GM19239 (cell line): Measurements from ENCODE around the gene NVL.
"Not testable (repeated sequence)": the region's sequence is repeated elsewhere in the genome, so short reads cannot be mapped to it uniquely, and the experiment has no call there.

Experiments
- DNase-seq: peaks from one replicate; pipeline ENCODE4 v3.0.0; 2011; ENCODE audit warnings: low spot score; ENCODE audit not compliant: insufficient read length
- FAIRE-seq: peaks from 2 replicates; lab custom pipeline; 2011; peaks lifted over from hg19 to GRCh38; lab: Jason Lieb, UNC

The NVL gene

DNA sequence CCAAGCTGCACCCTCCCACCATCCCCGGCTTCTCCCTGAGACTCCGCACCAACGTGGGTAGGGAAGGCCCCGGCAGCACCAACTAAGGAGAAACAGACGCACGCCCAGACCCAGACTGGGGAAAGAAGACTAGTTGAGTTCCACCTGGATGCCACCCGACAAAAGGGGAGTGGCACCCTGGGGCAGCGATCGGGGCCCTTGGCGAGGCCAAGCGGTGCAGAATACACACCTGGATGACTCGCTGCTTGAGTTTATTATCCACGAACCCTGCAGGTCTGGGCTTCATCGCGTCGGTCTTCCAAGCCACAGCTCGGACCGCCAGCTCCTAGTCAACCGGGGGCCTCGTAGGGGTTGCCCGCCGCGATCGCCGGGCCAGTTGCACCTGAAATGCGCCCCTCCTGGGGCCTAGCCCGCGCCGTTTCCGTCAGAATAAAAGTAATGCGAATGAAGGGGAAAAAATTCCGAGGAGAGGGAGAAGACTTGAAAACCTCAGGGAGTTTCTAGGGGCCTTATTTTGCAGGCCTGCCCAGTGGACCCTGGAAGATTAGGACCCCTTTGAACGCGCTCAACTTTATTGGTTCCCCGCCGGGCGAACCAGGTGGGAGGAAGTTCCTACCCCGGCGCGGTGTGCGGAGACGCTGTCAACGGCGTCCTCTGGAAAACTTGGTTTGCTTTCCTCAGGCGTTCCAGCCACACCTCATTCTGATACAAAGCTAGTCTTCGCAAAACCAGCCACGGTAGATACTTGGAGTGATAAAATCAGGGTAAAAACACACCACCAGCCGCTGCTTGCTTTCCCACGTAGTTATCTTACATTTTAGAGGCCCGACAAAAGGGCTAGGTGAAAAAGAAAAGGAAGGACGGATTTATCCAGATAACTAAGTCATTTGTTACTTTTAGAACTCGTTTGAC, at the start of gene NVL:
NVL (minus strand) TSS at position 331 of the 912 bp plus-strand sequence; CDS start at position 286, 45 bp downstream.
- FAIRE-seq, result peak; percentile 93
- DNase-seq, result peak; percentile 55

- FAIRE-seq (peak; percentile 95), DNase-seq (no peak)
Observed at GRCh38 chr1:224378855-224379631, 49.1 kb upstream of the NVL start.

- peak; percentile 82 for FAIRE-seq
- peak; percentile 16 for DNase-seq
Observed at GRCh38 chr1:224377676-224378006, 47.7 kb upstream of the NVL start.

- FAIRE-seq (peak; percentile 11), DNase-seq (no peak)
Observed at GRCh38 chr1:224375059-224375458, 45.1 kb upstream of the NVL start.

GRCh38 chr1:224373008-224373590, 43.1 kb upstream of the NVL start:
- DNase-seq (no peak), FAIRE-seq (no peak)

- no peak for DNase-seq
- peak; percentile 91 for FAIRE-seq
Observed at GRCh38 chr1:224368409-224368808, 38.4 kb upstream of the NVL start.

DNA sequence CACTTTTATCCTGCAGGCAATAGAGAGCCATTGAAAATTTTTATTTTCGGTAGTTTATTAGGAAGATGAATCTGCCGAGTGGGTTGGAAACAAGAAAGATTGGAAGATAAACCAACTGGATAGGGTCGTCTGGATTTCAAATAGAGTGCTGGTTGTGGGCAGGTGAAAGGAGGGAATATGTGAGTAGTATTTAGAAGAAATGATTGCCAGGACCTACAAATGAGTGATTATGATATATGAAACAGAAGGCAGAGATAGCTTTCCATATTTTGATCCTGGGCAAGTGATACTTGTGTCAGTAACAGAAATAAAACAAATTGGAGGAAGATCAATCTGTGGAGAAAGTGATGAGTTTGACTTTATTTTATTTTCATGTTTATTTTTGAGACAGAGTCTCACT, 29.2 kb upstream of the NVL start:
- DNase-seq, result no peak
- FAIRE-seq, result no peak

DNA sequence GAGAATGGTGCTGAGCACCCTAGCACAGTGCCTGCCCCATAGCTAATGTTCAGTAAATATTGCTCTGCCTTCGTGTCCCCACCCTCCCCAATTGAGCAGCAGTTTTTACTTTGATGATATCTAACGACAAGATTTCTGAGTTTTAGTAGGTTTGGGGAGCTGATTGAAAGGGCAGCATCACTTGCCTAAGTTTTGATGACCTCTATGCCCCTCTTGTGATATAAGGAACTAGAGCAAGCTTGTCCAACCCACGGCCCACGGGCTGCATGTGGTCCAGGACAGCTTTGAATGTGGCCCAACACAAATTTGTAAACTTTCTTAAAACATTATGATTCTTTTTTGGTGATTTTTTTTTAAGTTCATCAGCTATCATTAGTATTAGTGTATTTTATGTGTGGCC, 28.3 kb upstream of the NVL start:
- FAIRE-seq, result no peak
- no peak for DNase-seq

DNA sequence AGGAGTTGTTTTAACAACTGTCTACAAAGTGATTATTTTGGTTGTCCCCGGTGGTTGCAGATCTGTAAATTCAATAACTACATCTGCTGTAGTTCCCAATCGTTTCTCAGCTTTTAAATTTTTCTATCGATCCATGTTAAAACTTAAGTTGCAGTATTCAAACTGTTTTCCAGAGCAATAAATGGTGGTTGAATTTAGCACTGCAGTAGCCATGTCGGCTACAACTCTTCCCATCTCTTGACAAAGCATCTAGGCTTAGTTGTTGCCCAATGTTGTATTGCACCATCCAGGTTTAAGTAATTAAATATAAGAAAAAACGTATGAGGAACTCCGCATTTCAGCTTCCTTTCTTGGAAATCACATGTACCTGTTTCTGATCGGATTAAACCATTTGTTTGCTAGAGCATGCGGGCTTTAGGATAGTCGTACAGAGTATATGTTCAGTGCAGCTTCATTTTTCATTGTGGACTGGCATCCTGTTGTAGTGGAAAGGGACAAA, 27.7 kb upstream of the NVL start:
- DNase-seq (no peak), FAIRE-seq (peak; percentile 70)

- DNase-seq, result peak; percentile 98
- FAIRE-seq, result peak; percentile 98
Observed at GRCh38 chr1:224356685-224357625, 27.0 kb upstream of the NVL start, which contains the start of gene CNIH4. Gene CNIH4, plus strand, starts transcription at chr1:224356879. Its CDS starts 46 bp downstream, at chr1:224356925.

- FAIRE-seq (no peak), DNase-seq (no peak)
Observed at GRCh38 chr1:224353975-224354925, 24.3 kb upstream of the NVL start.

DNA sequence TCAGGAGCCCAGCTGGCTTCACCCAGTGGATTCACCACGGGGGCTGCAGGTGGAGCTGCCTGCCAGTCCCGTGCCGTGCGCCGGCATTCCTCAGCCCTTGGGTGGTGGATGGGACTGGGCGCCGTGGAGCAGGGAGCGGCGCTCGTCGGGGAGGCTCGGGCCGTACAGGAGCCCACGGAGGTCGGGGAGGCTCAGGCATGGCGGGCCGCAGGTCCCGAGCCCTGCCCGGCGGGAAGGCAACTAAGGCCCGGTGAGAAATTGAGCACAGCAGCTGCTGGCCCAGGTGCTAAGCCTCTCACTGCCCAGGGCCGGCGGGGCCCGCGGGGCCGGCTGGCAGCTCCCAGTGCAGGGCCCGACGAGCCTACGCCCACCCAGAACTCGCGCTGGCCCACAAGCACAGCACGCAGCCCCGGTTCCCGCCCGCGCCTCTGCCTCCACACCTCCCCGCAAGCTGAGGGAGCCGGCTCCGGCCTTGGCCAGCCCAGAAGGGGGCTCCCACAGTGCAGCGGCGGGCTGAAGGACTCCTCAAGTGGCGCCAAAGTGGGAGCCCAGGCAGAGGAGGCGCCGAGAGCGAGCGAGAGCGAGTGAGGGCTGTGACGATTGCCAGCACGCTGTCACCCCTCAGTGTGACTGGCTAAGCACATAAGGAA, 22.6 kb upstream of the NVL start:
- not testable (repeated sequence) for FAIRE-seq, DNase-seq

DNA sequence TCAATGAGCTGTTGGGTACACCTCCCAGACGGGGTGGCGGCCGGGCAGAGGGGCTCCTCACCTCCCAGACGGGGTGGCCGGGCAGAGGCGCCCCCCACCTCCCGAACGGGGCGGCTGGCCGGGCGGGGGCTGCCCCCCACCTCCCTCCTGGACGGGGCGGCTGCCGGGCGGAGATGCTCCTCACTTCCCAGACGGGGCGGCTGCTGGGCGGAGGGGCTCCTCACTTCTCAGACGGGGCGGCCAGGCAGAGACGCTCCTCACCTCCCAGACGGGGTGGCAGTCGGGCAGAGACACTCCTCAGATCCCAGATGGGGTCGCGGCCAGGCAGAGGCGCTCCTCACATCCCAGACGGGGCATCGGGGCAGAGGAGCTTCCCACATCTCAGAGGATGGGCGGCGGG, 19.7 kb upstream of the NVL start:
- not testable (repeated sequence) for FAIRE-seq, DNase-seq

GRCh38 chr1:224348137-224348536, 18.2 kb upstream of the NVL start:
- no peak for DNase-seq
- no peak for FAIRE-seq

- no peak for FAIRE-seq
- DNase-seq, result no peak
Observed at GRCh38 chr1:224343679-224344078, 13.7 kb upstream of the NVL start.

- peak; percentile 14 for FAIRE-seq
- not testable (repeated sequence) for DNase-seq
Observed at GRCh38 chr1:224340453-224341384, 10.7 kb upstream of the NVL start.
